Ovary (tissue), 3 donors: ENCODE results near the gene SPTLC1.

Experiments used
- POLR2A ChIP-seq: fragments of 450-650 bp; IDR thresholded peaks from one replicate; pipeline ENCODE4 v1.6.1; 2017; ENCODE audit warnings: antibody characterized with exemption, mild to moderate bottlenecking, moderate library complexity
- TF ChIP-seq, protein P1 (sequence below), 3 donors: fragments of 450-650 bp in 2 of 3; fragments of 200-600 bp in 1 of 3; IDR thresholded peaks; one replicate each; pipeline versions ENCODE4 v1.5.1 to v1.8.0; 2016 to 2022; ENCODE audit warnings: antibody characterized with exemption in 3 of 3, mild to moderate bottlenecking in 1 of 3
- donor health status: DM: no; HTN: no; CAD: no.

- TF ChIP-seq, protein P1, sequence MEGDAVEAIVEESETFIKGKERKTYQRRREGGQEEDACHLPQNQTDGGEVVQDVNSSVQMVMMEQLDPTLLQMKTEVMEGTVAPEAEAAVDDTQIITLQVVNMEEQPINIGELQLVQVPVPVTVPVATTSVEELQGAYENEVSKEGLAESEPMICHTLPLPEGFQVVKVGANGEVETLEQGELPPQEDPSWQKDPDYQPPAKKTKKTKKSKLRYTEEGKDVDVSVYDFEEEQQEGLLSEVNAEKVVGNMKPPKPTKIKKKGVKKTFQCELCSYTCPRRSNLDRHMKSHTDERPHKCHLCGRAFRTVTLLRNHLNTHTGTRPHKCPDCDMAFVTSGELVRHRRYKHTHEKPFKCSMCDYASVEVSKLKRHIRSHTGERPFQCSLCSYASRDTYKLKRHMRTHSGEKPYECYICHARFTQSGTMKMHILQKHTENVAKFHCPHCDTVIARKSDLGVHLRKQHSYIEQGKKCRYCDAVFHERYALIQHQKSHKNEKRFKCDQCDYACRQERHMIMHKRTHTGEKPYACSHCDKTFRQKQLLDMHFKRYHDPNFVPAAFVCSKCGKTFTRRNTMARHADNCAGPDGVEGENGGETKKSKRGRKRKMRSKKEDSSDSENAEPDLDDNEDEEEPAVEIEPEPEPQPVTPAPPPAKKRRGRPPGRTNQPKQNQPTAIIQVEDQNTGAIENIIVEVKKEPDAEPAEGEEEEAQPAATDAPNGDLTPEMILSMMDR (IDR thresholded peaks at IDR 0.05): no peak
- TF ChIP-seq POLR2A: no peak
These were observed 49.3 kb upstream of the SPTLC1 start for GRCh38 chr9:92164490-92164889.
